HG02938 (cell line): ENCODE results near the gene ZBTB7A.

Experiments
- ATAC-seq: cut with Tn5 transposase; IDR thresholded peaks from one replicate; pipeline ENCODE4 v1.9.1; 2021; ENCODE audit warnings: mild to moderate bottlenecking, moderate library complexity; ENCODE audit not compliant: unreplicated experiment

The ZBTB7A gene

GRCh38 chr19:4066682-4067395, at the start of gene ZBTB7A:
Gene ZBTB7A, minus strand, starts transcription at chr19:4066899. Its CDS starts 11,667 bp downstream, at chr19:4055232.
- ATAC-seq = no peak

GRCh38 chr19:4115818-4116385, 49.2 kb upstream of the ZBTB7A start:
- ATAC-seq = no peak

GRCh38 chr19:4115050-4115817, 48.5 kb upstream of the ZBTB7A start:
- peak; percentile 69 for ATAC-seq

- ATAC-seq = no peak
Observed at GRCh38 chr19:4114181-4114580, 47.5 kb upstream of the ZBTB7A start.

- ATAC-seq = no peak
Observed at GRCh38 chr19:4113398-4114088, 46.8 kb upstream of the ZBTB7A start.

GRCh38 chr19:4112367-4112766, 45.7 kb upstream of the ZBTB7A start:
- ATAC-seq = no peak

GRCh38 chr19:4109626-4109945, 42.9 kb upstream of the ZBTB7A start:
- no peak for ATAC-seq

GRCh38 chr19:4108767-4109625, 42.3 kb upstream of the ZBTB7A start:
- ATAC-seq = peak; percentile 60

GRCh38 chr19:4103080-4103433, 36.4 kb upstream of the ZBTB7A start:
- no peak for ATAC-seq

- no peak for ATAC-seq
Observed at GRCh38 chr19:4102339-4103079, 35.8 kb upstream of the ZBTB7A start.

GRCh38 chr19:4101496-4101770, 34.7 kb upstream of the ZBTB7A start:
- no peak for ATAC-seq

- no peak for ATAC-seq
Observed at GRCh38 chr19:4100647-4101495, 34.2 kb upstream of the ZBTB7A start.

GRCh38 chr19:4099041-4099764, 32.5 kb upstream of the ZBTB7A start:
- ATAC-seq = no peak

GRCh38 chr19:4098493-4098892, 31.8 kb upstream of the ZBTB7A start:
- no peak for ATAC-seq

- no peak for ATAC-seq
Observed at GRCh38 chr19:4097501-4097900, 30.8 kb upstream of the ZBTB7A start.

GRCh38 chr19:4096049-4096892, 29.6 kb upstream of the ZBTB7A start:
- no peak for ATAC-seq

GRCh38 chr19:4095488-4095844, 28.8 kb upstream of the ZBTB7A start:
- ATAC-seq = no peak
